ENCODE data around the gene ARID5B. TPM values are rescaled to one million over a fixed set of nuclear protein-coding genes. Genes with fewer than 3 reads are reported as not detected.

Gene ARID5B
- total RNA-seq, 1 donor = 94.1 TPM

DNA sequence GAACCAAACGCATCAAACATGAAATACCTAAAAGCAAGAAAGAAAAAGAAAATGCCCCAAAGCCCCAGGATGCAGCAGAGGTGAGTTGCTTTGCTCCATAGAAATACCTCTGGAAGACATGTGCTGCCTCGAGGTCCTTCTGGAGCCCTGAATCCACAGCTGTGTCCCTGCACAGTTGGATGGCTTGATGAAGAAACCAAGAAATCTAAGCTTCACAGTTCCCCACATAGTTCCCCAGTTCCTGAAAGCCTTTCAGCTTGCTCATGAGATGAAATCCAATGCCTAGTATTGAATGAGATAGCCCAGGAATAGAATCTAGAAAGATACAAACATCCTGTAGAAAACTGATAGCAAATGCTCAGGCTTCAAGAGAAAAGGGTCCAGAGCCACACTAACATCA lies 184.3 kb downstream of the ARID5B start:
- Histone ChIP-seq H3K36me3 (ENCODE audit: insufficient read depth, low read length) (peaks cover 50% of the 10 kb centered on the region), H3K9me3 (ENCODE audit: low read depth, low read length) (no peaks in the 10 kb centered on the region), H3K4me3 (ENCODE audit: insufficient read depth, low read length) (no peak overlapping the region), H3K4me2 (ENCODE audit: insufficient read depth, low read length) (no peak overlapping the region), H3K79me2 (ENCODE audit: insufficient read depth, low read length) (peaks cover 31% of the 10 kb centered on the region), H3K27me3 (ENCODE audit: insufficient read depth, low read length) (no peaks in the 10 kb centered on the region), H2AFZ (ENCODE audit: low read length) (no peak overlapping the region), H3K27ac (ENCODE audit: low read depth, low read length) (peak overlapping the region; percentile 90), H4K20me1 (ENCODE audit: insufficient read depth, low read length) (no peaks in the 10 kb centered on the region), H3K4me1 (ENCODE audit: insufficient read depth, low read length) (peaks cover 50% of the 10 kb centered on the region)
- no peak for DNase-seq (ENCODE audit: insufficient read length, low spot score, missing footprints)
- TF ChIP-seq, protein P1, sequence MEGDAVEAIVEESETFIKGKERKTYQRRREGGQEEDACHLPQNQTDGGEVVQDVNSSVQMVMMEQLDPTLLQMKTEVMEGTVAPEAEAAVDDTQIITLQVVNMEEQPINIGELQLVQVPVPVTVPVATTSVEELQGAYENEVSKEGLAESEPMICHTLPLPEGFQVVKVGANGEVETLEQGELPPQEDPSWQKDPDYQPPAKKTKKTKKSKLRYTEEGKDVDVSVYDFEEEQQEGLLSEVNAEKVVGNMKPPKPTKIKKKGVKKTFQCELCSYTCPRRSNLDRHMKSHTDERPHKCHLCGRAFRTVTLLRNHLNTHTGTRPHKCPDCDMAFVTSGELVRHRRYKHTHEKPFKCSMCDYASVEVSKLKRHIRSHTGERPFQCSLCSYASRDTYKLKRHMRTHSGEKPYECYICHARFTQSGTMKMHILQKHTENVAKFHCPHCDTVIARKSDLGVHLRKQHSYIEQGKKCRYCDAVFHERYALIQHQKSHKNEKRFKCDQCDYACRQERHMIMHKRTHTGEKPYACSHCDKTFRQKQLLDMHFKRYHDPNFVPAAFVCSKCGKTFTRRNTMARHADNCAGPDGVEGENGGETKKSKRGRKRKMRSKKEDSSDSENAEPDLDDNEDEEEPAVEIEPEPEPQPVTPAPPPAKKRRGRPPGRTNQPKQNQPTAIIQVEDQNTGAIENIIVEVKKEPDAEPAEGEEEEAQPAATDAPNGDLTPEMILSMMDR (IDR thresholded peaks at IDR 0.05; ENCODE audit: extremely low read depth, low read depth, low read length) = no peak

DNA sequence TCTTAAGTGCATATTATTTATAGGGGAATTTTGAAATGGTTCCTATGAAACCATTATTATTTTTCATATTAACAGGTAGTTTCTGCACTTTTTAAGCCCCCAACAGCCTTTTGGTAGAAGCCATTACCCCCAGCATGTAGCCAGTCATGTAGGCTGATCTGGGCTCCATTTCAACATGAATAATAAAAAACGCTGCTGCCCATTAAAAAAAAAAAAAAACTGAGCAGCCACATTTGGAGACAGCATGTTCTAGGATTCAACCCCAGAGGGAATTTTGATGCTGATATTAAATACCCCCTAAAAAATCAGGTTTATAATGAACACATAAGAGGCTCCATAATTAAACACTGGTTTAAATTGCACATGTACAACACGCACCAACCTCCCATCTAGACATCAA lies 185.8 kb downstream of the ARID5B start:
- H4K20me1 ChIP-seq (ENCODE audit: insufficient read depth, low read length) = no peaks in the 10 kb centered on the region
- no peak overlapping the region for H3K27ac ChIP-seq (ENCODE audit: low read depth, low read length)
- no peak overlapping the region for H2AFZ ChIP-seq (ENCODE audit: low read length)
- no peak overlapping the region for H3K4me2 ChIP-seq (ENCODE audit: insufficient read depth, low read length)
- H3K4me1 ChIP-seq (ENCODE audit: insufficient read depth, low read length) = peaks cover 38% of the 10 kb centered on the region
- DNase-seq (ENCODE audit: insufficient read length, low spot score, missing footprints) = no peak
- no peaks in the 10 kb centered on the region for H3K27me3 ChIP-seq (ENCODE audit: insufficient read depth, low read length)
- peaks cover 64% of the 10 kb centered on the region for H3K36me3 ChIP-seq (ENCODE audit: insufficient read depth, low read length)
- no peaks in the 10 kb centered on the region for H3K9me3 ChIP-seq (ENCODE audit: low read depth, low read length)
- H3K79me2 ChIP-seq (ENCODE audit: insufficient read depth, low read length) = peaks cover 39% of the 10 kb centered on the region
- no peak overlapping the region for H3K4me3 ChIP-seq (ENCODE audit: insufficient read depth, low read length)
- TF ChIP-seq, protein P1 (IDR thresholded peaks at IDR 0.05; ENCODE audit: extremely low read depth, low read depth, low read length) = no peak

DNA sequence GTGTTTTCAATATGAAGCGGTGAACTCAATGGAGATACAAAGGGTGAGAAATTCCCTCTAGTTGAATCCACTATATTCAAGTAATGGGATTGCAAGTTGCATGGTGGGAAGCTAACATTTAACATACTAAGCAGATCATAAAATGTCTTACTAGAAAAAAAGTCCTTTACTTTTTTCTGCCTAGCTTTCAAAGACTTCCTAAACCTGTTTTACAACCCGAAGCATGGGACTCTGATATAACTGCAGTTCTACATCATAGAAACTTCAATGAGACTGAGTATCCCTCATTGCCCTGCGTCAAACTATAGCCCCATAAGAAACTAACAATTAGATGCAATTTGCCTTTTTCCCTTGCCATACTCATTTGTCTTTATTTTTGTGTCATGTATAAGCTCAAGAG lies 187.3 kb downstream of the ARID5B start:
- no peaks in the 10 kb centered on the region for H4K20me1 ChIP-seq (ENCODE audit: insufficient read depth, low read length)
- H3K9me3 ChIP-seq (ENCODE audit: low read depth, low read length) = no peaks in the 10 kb centered on the region
- no peak for DNase-seq (ENCODE audit: insufficient read length, low spot score, missing footprints)
- peaks cover 75% of the 10 kb centered on the region for H3K36me3 ChIP-seq (ENCODE audit: insufficient read depth, low read length)
- H3K27ac ChIP-seq (ENCODE audit: low read depth, low read length) = no peak overlapping the region
- peaks cover 46% of the 10 kb centered on the region for H3K79me2 ChIP-seq (ENCODE audit: insufficient read depth, low read length)
- TF ChIP-seq, protein P1 (IDR thresholded peaks at IDR 0.05; ENCODE audit: extremely low read depth, low read depth, low read length) = no peak
- H3K27me3 ChIP-seq (ENCODE audit: insufficient read depth, low read length) = no peaks in the 10 kb centered on the region
- H3K4me1 ChIP-seq (ENCODE audit: insufficient read depth, low read length) = peaks cover 37% of the 10 kb centered on the region
- H3K4me2 ChIP-seq (ENCODE audit: insufficient read depth, low read length) = no peak overlapping the region
- H2AFZ ChIP-seq (ENCODE audit: low read length) = no peak overlapping the region
- no peak overlapping the region for H3K4me3 ChIP-seq (ENCODE audit: insufficient read depth, low read length)

DNA sequence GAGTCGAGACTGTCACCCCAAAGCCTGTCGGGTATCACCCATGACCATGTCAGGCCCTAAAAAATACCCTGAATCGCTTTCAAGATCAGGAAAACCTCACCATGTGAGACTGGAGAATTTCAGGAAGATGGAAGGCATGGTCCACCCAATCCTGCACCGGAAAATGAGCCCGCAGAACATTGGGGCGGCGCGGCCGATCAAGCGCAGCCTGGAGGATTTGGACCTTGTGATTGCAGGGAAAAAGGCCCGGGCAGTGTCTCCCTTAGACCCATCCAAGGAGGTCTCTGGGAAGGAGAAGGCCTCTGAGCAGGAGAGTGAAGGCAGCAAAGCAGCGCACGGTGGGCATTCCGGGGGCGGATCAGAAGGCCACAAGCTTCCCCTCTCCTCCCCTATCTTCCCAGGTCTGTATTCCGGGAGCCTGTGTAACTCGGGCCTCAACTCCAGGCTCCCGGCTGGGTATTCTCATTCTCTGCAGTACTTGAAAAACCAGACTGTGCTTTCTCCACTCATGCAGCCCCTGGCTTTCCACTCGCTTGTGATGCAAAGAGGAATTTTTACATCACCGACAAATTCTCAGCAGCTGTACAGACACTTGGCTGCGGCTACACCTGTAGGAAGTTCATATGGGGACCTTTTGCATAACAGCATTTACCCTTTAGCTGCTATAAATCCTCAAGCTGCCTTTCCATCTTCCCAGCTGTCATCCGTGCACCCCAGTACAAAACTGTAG lies 191.0 kb downstream of the ARID5B start:
- no peak for DNase-seq (ENCODE audit: insufficient read length, low spot score, missing footprints)
- Histone ChIP-seq H3K4me3 (ENCODE audit: insufficient read depth, low read length) (no peak overlapping the region), H3K36me3 (ENCODE audit: insufficient read depth, low read length) (peaks cover 64% of the 10 kb centered on the region), H3K27ac (ENCODE audit: low read depth, low read length) (peak overlapping the region; percentile 31), H3K4me1 (ENCODE audit: insufficient read depth, low read length) (peaks cover 54% of the 10 kb centered on the region), H3K4me2 (ENCODE audit: insufficient read depth, low read length) (no peak overlapping the region), H3K79me2 (ENCODE audit: insufficient read depth, low read length) (peaks cover 44% of the 10 kb centered on the region), H2AFZ (ENCODE audit: low read length) (no peak overlapping the region), H3K9me3 (ENCODE audit: low read depth, low read length) (no peaks in the 10 kb centered on the region), H3K27me3 (ENCODE audit: insufficient read depth, low read length) (no peaks in the 10 kb centered on the region), H4K20me1 (ENCODE audit: insufficient read depth, low read length) (no peaks in the 10 kb centered on the region)
- TF ChIP-seq, protein P1 (IDR thresholded peaks at IDR 0.05; ENCODE audit: extremely low read depth, low read depth, low read length) = no peak
